HL-60 (cell line): ENCODE data around the gene MAD1L1.

Experiments used
- POLR2AphosphoS5 ChIP-seq: IDR thresholded peaks from 2 replicates; pipeline ENCODE4 v1.6.1; 2012; ENCODE audit warnings: low read depth
- TF ChIP-seq, protein P1 (sequence below): IDR thresholded peaks from one replicate; pipeline ENCODE4 v1.5.1; 2011; ENCODE audit warnings: low read length, control low read depth, inconsistent platforms; ENCODE audit not compliant: insufficient read depth

DNA sequence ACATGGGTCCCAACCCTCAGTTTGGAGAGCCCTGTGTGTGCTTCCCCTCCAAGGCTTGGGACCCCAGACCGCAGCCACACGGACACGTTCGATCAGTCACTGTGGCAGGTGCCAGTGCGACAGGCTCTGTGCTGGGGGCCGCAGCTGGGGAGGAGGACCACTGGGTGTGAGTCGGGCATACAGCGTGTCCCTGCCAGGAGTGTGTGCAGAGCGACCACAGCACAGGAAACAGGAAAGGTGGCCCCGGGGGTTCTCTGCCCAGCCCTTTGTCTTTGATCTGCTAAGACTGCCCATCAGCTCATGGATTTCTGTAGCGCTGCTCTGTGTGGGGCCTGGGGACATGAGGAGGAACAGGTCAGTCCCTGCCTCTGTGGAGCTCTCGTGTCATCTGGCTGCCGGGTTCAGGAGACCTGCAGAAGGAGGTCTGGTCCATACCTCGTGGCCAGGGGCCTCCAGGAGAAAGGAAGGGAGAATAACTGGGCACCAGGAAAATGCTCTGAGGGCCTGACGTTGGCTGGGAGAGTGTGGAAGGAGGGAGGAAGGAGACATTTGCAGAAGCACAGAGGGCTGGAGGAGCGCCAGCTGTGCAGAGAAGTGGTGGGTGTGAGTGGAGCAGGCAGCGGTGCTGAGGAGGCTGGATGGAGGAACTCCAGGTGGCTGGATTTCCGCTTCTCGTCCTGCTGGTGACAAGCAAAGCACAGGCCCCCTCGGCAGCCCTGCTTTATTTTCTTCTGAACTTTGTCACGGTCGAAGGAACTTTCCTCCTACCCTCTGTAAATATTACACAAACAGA is 13.3 kb upstream of the MAD1L1 start:
- TF ChIP-seq, protein P1, sequence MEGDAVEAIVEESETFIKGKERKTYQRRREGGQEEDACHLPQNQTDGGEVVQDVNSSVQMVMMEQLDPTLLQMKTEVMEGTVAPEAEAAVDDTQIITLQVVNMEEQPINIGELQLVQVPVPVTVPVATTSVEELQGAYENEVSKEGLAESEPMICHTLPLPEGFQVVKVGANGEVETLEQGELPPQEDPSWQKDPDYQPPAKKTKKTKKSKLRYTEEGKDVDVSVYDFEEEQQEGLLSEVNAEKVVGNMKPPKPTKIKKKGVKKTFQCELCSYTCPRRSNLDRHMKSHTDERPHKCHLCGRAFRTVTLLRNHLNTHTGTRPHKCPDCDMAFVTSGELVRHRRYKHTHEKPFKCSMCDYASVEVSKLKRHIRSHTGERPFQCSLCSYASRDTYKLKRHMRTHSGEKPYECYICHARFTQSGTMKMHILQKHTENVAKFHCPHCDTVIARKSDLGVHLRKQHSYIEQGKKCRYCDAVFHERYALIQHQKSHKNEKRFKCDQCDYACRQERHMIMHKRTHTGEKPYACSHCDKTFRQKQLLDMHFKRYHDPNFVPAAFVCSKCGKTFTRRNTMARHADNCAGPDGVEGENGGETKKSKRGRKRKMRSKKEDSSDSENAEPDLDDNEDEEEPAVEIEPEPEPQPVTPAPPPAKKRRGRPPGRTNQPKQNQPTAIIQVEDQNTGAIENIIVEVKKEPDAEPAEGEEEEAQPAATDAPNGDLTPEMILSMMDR = no peak
- TF ChIP-seq POLR2AphosphoS5 = 0 out of 2 replicates have a peak, but pooled peaks have one; percentile 22
